Measurements from ENCODE around the gene FOLR3. TPM values are rescaled to one million over a fixed set of nuclear protein-coding genes. Genes with fewer than 3 reads are reported as not detected.
"Not testable (repeated sequence)": the region's sequence is repeated elsewhere in the genome, so short reads cannot be mapped to it uniquely, and the experiment has no call there.

The FOLR3 gene
- under 1 TPM in 3 of 12 donors, not detected in 9; 0.35 to 0.47 (median 0.38) TPM for polyA plus RNA-seq (ENCODE audit: insufficient read length in 12 of 12)
- long read RNA-seq, donor 1, partial matches to known transcripts: 0 of 2 reads
- long read RNA-seq, donor 1, other reads (novel, unspliced or antisense): 0 of 2 reads
- long read RNA-seq, donor 2: 0 reads
- long read RNA-seq, donor 3: 0 reads
- long read RNA-seq, donor 4: 0 reads
- long read RNA-seq, donor 5: 0 reads
- long read RNA-seq, donor 6: 0 reads
- long read RNA-seq, donor 7: 0 reads
- long read RNA-seq, donor 8: 0 reads
- long read RNA-seq, donor 9: 0 reads
- long read RNA-seq, donor 10: 0 reads
- long read RNA-seq, donor 11: 0 reads

DNA sequence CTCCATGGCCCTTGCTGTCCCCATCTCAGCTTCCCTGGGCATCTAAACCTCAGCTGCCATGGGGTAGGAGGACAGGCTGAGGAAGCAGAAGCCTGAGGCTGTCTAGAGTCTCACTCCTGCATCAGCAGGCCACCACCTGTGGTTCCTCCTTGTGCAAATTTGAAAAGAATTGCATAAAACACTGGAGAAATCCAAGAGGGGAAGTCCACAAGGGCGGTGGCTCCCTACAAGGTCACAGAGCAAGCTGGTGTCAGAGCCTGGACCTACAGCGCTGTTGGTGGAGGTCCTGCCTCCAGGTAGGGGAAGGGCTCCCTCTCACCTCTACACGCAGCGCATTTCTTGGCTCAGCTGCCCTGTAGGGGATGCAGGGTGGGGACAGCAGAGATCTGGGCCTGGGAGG is at the start of gene FOLR3:
Gene FOLR3 (plus strand): TSS at position 253 of the 400 bp plus-strand sequence. CDS start 228 bp downstream, outside the sequence.
- not testable (repeated sequence) for DNase-seq

DNA sequence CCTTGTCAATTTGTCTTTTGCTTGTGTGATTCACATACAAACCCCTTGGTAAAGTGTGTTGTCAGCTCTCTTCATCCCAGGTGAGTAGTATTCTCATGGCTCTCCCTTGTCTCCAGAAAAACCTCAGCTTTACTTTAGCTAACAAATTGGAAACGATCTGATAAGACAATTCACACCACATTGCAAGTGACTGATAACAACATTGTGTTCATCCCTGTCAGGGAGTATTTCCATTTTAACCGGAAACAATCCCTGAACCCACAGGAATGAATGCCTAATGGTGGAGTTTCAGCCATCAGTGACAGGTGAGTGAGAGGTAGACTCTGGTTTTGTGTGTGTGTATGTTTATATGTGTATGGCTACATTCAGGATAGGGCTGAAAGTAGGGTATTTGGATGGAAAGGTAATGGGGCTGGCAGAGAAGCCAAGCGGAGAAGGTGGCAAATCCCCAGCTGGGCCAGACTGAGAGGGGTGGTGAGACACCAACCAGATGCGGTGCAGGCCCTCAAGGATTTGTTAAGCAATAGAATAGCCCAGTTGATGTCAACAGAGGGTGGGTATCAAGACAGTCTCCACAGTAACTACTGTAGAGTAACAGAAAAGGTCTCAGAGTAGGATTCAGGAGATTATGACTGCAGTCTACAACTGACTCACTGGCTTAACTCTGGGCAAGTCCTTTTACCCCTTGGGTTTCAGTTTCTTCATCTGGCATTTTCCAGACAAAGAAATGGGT is 47.3 kb upstream of the FOLR3 start:
- no peak for DNase-seq

GRCh38 chr11:72091292-72091691 is 44.2 kb upstream of the FOLR3 start:
- DNase-seq: peak; percentile 60

- DNase-seq: no peak
These were observed 36.8 kb upstream of the FOLR3 start for GRCh38 chr11:72098741-72099140.

DNA sequence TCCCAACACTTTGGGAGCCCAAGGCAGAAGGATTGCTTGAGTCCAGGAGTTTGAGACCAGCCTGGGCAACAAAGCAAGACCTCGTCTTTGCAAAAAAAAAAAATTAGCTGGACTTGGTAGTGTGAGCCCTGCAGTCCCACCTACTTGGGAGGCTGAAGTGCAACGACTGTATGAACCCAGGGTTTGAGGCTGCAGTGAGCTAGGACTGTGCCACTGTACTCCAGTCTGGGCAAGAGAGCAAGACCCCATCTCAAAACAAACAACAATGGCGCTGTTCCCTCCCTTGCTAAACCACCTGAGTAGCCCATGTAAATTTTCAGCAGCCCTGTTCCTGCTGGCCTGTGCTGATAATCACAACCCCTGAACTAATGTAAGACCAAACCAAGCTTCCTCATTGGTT is 35.5 kb upstream of the FOLR3 start:
- DNase-seq: no peak

- DNase-seq: no peak
These were observed 35.1 kb upstream of the FOLR3 start for GRCh38 chr11:72100462-72100861.

- no peak for DNase-seq
These were observed 33.4 kb upstream of the FOLR3 start for GRCh38 chr11:72102162-72102561.

- DNase-seq: no peak
These were observed 32.9 kb upstream of the FOLR3 start for GRCh38 chr11:72102631-72102945.

GRCh38 chr11:72102946-72103753 is 32.4 kb upstream of the FOLR3 start, which contains the start of gene LAMTOR1:
Gene LAMTOR1 (minus strand): TSS chr11:72103297. CDS start chr11:72103224, 73 bp downstream.
- DNase-seq: peak; percentile 99

DNA sequence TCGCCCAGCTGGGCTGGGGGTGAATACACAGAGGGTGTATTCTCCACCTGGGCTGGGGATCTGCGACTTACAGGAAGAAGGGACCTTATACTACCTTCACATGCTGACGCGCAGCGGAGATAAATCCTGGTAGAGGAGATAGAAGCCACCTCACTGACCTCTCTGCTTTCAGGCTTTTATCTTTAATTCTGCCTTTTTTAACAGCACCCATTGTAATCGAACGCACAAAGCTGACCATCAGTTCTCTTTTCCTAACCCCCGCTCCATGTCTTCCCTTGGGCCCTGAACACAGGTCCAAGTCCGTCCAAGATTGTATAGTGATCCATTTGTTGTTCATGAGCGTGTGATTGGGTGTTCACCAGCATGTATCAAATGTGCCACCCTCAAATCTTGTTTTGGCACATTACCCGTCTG is 31.8 kb upstream of the FOLR3 start:
- DNase-seq: no peak

DNA sequence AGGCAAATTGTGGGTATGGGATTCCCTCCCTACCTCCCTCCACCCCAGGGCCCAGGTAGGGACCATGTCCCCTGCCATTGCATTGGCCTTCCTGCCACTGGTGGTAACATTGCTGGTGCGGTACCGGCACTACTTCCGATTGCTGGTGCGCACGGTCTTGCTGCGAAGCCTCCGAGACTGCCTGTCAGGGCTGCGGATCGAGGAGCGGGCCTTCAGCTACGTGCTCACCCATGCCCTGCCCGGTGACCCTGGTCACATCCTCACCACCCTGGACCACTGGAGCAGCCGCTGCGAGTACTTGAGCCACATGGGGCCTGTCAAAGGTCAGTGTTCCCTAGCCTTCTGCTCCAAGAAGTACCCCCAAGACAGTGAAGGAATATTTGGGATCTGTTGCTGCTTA is 29.6 kb upstream of the FOLR3 start, which contains the start of gene TOMT:
Gene TOMT (plus strand): TSS at position 37 of the 400 bp plus-strand sequence. CDS start 28 bp downstream, at position 65.
- DNase-seq: no peak

- no peak for DNase-seq
These were observed 24.0 kb upstream of the FOLR3 start for GRCh38 chr11:72111300-72112142.

DNA sequence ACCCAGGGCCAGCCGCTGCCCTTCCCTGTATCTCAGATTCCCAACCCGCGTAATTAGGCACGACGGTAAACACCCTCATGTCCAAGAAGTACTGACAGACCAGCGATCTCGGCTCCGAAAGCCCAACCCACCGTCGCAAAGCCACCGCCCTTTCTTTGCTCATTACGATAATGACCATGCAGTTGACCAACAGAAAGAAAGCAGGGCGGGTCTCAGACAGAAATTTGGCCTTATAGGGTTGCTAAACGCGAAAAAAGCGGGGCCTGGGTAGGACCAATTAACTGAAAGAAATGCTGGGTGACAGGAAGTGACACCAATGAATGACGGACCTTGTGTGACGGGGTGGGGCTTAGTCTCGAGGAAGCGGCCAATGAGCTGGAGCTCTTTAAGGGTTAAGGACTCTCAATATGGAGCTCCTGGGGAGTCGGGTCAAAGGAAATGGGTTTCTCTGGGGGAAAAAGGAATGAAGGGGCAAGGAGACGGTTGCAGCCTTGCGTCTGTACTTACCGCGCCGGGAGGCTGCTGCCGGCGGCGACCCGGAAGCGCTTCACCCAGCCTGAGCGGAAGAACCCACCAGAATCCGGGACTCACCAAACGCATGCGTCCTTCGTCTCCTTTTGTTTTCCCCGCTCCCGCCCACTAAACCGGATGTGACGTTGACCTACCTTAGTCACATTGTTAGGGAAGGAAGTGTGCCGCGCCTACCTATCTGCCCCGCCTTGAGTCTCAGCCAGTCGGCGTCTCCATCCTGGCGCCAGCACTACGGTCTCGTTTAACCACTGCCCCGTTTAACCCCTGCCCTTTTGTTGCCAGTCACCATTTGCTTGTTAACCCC is 23.2 kb upstream of the FOLR3 start, which contains the start of gene ANAPC15:
Gene ANAPC15 (minus strand): TSS at position 553 of the 835 bp plus-strand sequence. CDS start 1,419 bp downstream, outside the sequence.
- DNase-seq: peak; percentile 99

GRCh38 chr11:72112978-72113808 is 22.3 kb upstream of the FOLR3 start:
- DNase-seq: no peak

- no peak for DNase-seq
These were observed 21.0 kb upstream of the FOLR3 start for GRCh38 chr11:72114570-72114969.

DNA sequence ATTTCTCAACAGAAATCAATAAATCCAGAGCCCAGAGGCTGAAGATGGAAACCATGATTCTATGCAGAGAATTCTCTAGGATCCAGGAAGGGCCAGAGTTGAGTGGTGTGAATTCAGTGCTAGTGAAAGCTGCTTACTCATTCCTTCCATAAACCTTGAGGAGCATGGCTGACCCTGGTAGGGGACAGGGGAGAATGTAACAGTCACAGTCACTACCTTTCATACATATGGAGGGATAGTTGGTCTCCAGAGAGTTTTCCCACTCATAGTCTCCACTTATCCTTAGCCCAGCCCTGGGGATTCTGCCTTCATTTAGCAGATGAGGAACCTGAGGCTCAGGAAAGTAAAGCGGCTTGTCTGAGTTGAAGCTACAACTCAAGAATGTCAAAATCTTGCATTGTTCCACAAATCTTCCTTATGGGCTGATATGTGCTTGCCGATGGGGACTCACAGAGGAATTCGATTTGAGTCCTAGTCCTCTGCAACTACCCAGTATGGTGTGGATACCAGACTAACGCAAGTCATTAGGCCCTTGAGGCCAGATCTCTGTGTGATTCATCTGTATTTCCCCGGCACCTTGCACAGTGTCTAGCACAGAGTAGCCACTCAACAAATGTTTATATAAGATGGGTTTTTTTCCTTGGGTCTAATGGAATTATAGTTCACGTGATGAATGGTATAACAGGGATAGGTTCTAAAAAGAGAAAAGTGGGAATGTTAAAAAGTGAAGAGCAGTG is 19.3 kb upstream of the FOLR3 start:
- no peak for DNase-seq

- DNase-seq: no peak
These were observed 16.3 kb upstream of the FOLR3 start for GRCh38 chr11:72119198-72119597.

- no peak for DNase-seq
These were observed 14.6 kb upstream of the FOLR3 start for GRCh38 chr11:72120930-72121329.

- DNase-seq: no peak
These were observed 12.9 kb upstream of the FOLR3 start for GRCh38 chr11:72122607-72123006.

All from muscle of arm (tissue), 14 donors.